Uterus (tissue), 2 donors: ENCODE results near the gene ELMO1.

Source experiments
- POLR2A ChIP-seq, 2 donors: fragments of 450-650 bp; IDR thresholded peaks; one replicate each; pipeline ENCODE4 v1.6.1; 2016; ENCODE audit warnings: antibody characterized with exemption in 2 of 2, mild to moderate bottlenecking in 1 of 2, moderate library complexity in 1 of 2
- TF ChIP-seq, protein P1 (sequence below), 4 experiments: fragments of 200-600 bp in 2 of 4; fragments of 450-650 bp in 2 of 4; sonication (generic) in 2 of 4; IDR thresholded peaks; one replicate each; pipeline ENCODE4 v1.5.1; 2016 to 2019; ENCODE audit warnings: antibody characterized with exemption in 4 of 4, mild to moderate bottlenecking in 2 of 4, moderate library complexity in 1 of 4

DNA sequence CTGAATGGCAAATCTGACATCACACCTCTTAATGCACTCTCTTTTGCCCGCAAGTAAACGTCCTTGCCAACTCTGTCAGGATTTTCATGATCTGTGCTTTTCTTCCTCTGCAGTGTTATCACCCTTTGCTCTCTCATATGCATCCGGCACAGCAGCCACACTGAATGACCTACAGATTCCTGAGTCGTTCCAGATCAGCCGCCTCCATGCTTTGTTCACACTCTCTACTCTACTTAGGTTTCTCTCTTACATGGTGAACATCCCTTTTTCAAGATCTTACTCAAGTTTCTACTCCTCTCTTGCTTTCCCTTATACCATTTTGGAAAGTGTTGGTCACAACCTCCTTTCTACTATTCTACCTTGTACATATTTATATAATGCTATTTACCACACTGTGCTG is 596.6 kb downstream of the ELMO1 start:
- TF ChIP-seq, protein P1, sequence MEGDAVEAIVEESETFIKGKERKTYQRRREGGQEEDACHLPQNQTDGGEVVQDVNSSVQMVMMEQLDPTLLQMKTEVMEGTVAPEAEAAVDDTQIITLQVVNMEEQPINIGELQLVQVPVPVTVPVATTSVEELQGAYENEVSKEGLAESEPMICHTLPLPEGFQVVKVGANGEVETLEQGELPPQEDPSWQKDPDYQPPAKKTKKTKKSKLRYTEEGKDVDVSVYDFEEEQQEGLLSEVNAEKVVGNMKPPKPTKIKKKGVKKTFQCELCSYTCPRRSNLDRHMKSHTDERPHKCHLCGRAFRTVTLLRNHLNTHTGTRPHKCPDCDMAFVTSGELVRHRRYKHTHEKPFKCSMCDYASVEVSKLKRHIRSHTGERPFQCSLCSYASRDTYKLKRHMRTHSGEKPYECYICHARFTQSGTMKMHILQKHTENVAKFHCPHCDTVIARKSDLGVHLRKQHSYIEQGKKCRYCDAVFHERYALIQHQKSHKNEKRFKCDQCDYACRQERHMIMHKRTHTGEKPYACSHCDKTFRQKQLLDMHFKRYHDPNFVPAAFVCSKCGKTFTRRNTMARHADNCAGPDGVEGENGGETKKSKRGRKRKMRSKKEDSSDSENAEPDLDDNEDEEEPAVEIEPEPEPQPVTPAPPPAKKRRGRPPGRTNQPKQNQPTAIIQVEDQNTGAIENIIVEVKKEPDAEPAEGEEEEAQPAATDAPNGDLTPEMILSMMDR (IDR thresholded peaks at IDR 0.05) = no peak
- no peak for TF ChIP-seq POLR2A (IDR thresholded peaks at IDR 0.05)
